ENCODE data around the gene WFDC8. TPM values are rescaled to one million over a fixed set of nuclear protein-coding genes. Genes with fewer than 3 reads are reported as not detected.

Gene WFDC8
- total RNA-seq, 3 donors from 2014 or later, result not detected

Other genes with a start within 250 kb of the WFDC8 start
- gene SDC4, start 230.9 kb downstream of the WFDC8 start, total RNA-seq, result 100 to 1,000 TPM in 2 of 3 donors, 10 to 100 TPM in 1; 94.0 to 138 (median 102) TPM
- 10 to 100 TPM; 36.4 to 37.4 (median 36.6) TPM for gene SYS1, start 216.1 kb downstream of the WFDC8 start, total RNA-seq
- gene TP53TG5, start 201.0 kb downstream of the WFDC8 start, total RNA-seq, result not detected
- gene DBNDD2, start 171.0 kb downstream of the WFDC8 start, total RNA-seq, result 10 to 100 TPM in 2 of 3 donors, 1 to 10 TPM in 1; 9.7 to 13.3 (median 12.5) TPM
- 10 to 100 TPM; 88.0 to 94.8 (median 90.9) TPM for gene PIGT, start 163.1 kb downstream of the WFDC8 start, total RNA-seq
- under 1 TPM; 0.34 to 0.76 (median 0.53) TPM for gene WFDC2, start 109.5 kb downstream of the WFDC8 start, total RNA-seq
- not detected for gene SPINT3, start 63.7 kb downstream of the WFDC8 start, total RNA-seq
- not detected for gene WFDC6, start 39.8 kb downstream of the WFDC8 start, total RNA-seq
- not detected for gene EPPIN, start 31.9 kb downstream of the WFDC8 start, total RNA-seq
- gene WFDC10A, start 50.5 kb upstream of the WFDC8 start, total RNA-seq, result not detected
- not detected for gene WFDC9, start 52.0 kb upstream of the WFDC8 start, total RNA-seq
- not detected for gene WFDC11, start 91.0 kb upstream of the WFDC8 start, total RNA-seq
- not detected for gene WFDC13, start 122.8 kb upstream of the WFDC8 start, total RNA-seq
- not detected for gene WFDC10B, start 125.7 kb upstream of the WFDC8 start, total RNA-seq
- gene SPINT4, start 143.1 kb upstream of the WFDC8 start, total RNA-seq, result not detected
- gene WFDC3, start 212.6 kb upstream of the WFDC8 start, total RNA-seq, result not detected
- gene DNTTIP1, start 212.7 kb upstream of the WFDC8 start, total RNA-seq, result 10 to 100 TPM; 33.9 to 39.6 (median 38.5) TPM
- gene UBE2C, start 233.4 kb upstream of the WFDC8 start, total RNA-seq, result 10 to 100 TPM; 10.5 to 19.4 (median 18.4) TPM
- not detected for gene TNNC2, start 248.0 kb upstream of the WFDC8 start, total RNA-seq

Measured in activated T-cell treated with anti-CD3 and anti-CD28 coated beads, Interleukin-2, amount 50 U/mL, for 4 hours (primary cell).